PC-9 (cell line): ENCODE measurements around the gene ICA1.

Experiments used
- EZH2 ChIP-seq: fragments of 200-600 bp; sonication (generic); IDR thresholded peaks from 2 replicates; pipeline ENCODE4 v1.8.0; 2017; ENCODE audit warnings: antibody characterized with exemption, low read depth
- TF ChIP-seq, protein P1 (sequence below): fragments of 200-600 bp; sonication (generic); conservative IDR thresholded peaks from 2 replicates; pipeline ENCODE4 v1.6.1; 2017; ENCODE audit warnings: mixed run types, antibody characterized with exemption, mild to moderate bottlenecking, moderate library complexity

DNA sequence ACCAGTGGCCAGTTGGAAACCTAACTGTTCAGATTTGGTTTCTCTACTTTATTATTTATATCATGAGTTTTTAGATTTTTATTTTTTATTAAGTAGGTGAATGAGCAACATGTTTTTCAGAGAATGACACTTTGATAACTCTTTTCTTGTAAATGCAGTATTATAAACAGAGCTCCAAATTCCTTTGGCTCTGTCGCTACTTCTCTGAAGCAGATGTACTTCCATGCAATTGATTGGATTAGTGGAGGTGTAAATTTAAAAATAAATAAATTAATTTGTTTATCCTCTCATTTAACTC is 34.3 kb upstream of the ICA1 start:
- TF ChIP-seq, protein P1, sequence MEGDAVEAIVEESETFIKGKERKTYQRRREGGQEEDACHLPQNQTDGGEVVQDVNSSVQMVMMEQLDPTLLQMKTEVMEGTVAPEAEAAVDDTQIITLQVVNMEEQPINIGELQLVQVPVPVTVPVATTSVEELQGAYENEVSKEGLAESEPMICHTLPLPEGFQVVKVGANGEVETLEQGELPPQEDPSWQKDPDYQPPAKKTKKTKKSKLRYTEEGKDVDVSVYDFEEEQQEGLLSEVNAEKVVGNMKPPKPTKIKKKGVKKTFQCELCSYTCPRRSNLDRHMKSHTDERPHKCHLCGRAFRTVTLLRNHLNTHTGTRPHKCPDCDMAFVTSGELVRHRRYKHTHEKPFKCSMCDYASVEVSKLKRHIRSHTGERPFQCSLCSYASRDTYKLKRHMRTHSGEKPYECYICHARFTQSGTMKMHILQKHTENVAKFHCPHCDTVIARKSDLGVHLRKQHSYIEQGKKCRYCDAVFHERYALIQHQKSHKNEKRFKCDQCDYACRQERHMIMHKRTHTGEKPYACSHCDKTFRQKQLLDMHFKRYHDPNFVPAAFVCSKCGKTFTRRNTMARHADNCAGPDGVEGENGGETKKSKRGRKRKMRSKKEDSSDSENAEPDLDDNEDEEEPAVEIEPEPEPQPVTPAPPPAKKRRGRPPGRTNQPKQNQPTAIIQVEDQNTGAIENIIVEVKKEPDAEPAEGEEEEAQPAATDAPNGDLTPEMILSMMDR, result no peak; the same call in 1 of the 2 replicates
- no peak for TF ChIP-seq EZH2
